HepG2 (cell line): ENCODE measurements around the gene HLA-F. TPM values are rescaled to one million over a fixed set of nuclear protein-coding genes. Genes with fewer than 3 reads are reported as not detected.

ENCODE experiments used
- ATAC-seq: fragments of 200-7000 bp; cut with Tn5 transposase; 3 replicates; pipeline ENCODE4 v1.9.1; 2020; ENCODE audit warnings: mild to moderate bottlenecking, moderate library complexity
- BruUV-seq: library from RNA; stranded (reverse); fragments of 400-500 nt; replicated peaks from 2 replicates; lab custom pipeline; 2021; lab: Mats Ljungman, UMichigan
- CTCF ChIA-PET: fragments of 300-600 bp; formaldehyde crosslinking; extraction: SDS; loops from one replicate; lab custom pipeline; 2021; ENCODE audit warnings: low total read pairs, inconsistent platforms, low intra/inter-chr PET ratio; lab: Yijun Ruan, JAX
- POLR2A ChIA-PET: fragments of 350-600 bp; sonication (Branson Sonifier 250); formaldehyde crosslinking; loops from one replicate; lab custom pipeline; 2020; ENCODE audit warnings: antibody characterized with exemption, inconsistent platforms; lab: Yijun Ruan, JAX
- DNase-seq: peaks from one replicate; pipeline ENCODE4 v3.0.0-alpha.2; 2015; ENCODE audit warnings: low spot score
- FAIRE-seq: peaks from 3 replicates; lab custom pipeline; 2011; peaks lifted over from hg19 to GRCh38; lab: Jason Lieb, UNC
- H2AFZ ChIP-seq: one replicate; pipeline ENCODE4 v1.6.1; 2011; ENCODE audit warnings: low read length, inconsistent platforms
- H3K27ac ChIP-seq: fragments of 300-600 bp; 3 replicates; pipeline ENCODE4 v1.8.0; 2011; ENCODE audit warnings: mixed run types, mild to moderate bottlenecking, mixed read lengths, low read length, inconsistent platforms; ENCODE audit not compliant: insufficient read depth; ENCODE audit errors: extremely low read length
- H3K27me3 ChIP-seq, 2 experiments: fragments of 200-600 bp in 1 of 2; 2 replicates in 1 of 2; 3 replicates in 1 of 2; pipeline versions ENCODE4 v1.6.0 to v1.8.0; 2011; ENCODE audit warnings: low read length in 2 of 2, mild to moderate bottlenecking in 2 of 2, moderate library complexity in 2 of 2, inconsistent platforms in 1 of 2; ENCODE audit not compliant: insufficient read depth in 2 of 2, control insufficient read depth in 1 of 2
- H3K36me3 ChIP-seq, 2 experiments: fragments of 200-600 bp in 1 of 2; replicated peaks in 1 of 2; 2 replicates in 1 of 2; 3 replicates in 1 of 2; pipeline versions ENCODE4 v1.5.1 to v1.8.0; 2011; ENCODE audit warnings: low read length in 2 of 2, inconsistent platforms in 1 of 2; ENCODE audit not compliant: insufficient read depth in 2 of 2, control insufficient read depth in 1 of 2
- H3K4me1 ChIP-seq: 2 replicates; pipeline ENCODE4 v1.5.1; 2012; ENCODE audit warnings: low read length, inconsistent platforms; ENCODE audit not compliant: insufficient read depth
- H3K4me2 ChIP-seq: 2 replicates; pipeline ENCODE4 v1.6.0; 2011; ENCODE audit warnings: low read depth, low read length, inconsistent platforms
- H3K4me3 ChIP-seq, 3 experiments: fragments of 200-600 bp in 1 of 3; sonication (generic), shearing (Covaris generic) in 1 of 3; replicated peaks in 1 of 3; 2 replicates each; pipeline ENCODE4 v1.5.1; 2011 to 2016; ENCODE audit warnings: low read length in 3 of 3, inconsistent platforms in 2 of 3, low read depth in 2 of 3, mild to moderate bottlenecking in 2 of 3, control low read depth in 1 of 3, mixed read lengths in 1 of 3; ENCODE audit not compliant: insufficient read depth in 1 of 3
- H3K79me2 ChIP-seq: one replicate; pipeline ENCODE4 v1.6.1; 2011; ENCODE audit warnings: low read length, inconsistent platforms; ENCODE audit not compliant: insufficient read depth
- H3K9ac ChIP-seq: 2 replicates; pipeline ENCODE4 v1.6.0; 2011; ENCODE audit warnings: mild to moderate bottlenecking, low read depth, low read length, inconsistent platforms; ENCODE audit not compliant: insufficient read depth
- H3K9me3 ChIP-seq: 2 replicates; pipeline ENCODE4 v1.5.1; 2012; ENCODE audit warnings: mild to moderate bottlenecking, low read length
- H4K20me1 ChIP-seq: 2 replicates; pipeline ENCODE4 v1.6.0; 2011; ENCODE audit warnings: inconsistent platforms, mild to moderate bottlenecking, low read length, moderate library complexity; ENCODE audit not compliant: insufficient read depth
- ARHGAP35 ChIP-seq: sonication (generic); formaldehyde crosslinking; IDR thresholded peaks from 2 replicates; pipeline ENCODE4 v1.9.0; 2022; ENCODE audit warnings: mild to moderate bottlenecking, inconsistent platforms, moderate library complexity, missing genetic modification reagents, borderline replicate concordance
- HOXA7 ChIP-seq: sonication (generic); formaldehyde crosslinking; IDR thresholded peaks from 2 replicates; pipeline ENCODE4 v1.8.1; 2022; ENCODE audit warnings: mild to moderate bottlenecking, missing genetic modification reagents, moderate library complexity
- KDM3A ChIP-seq: IDR thresholded peaks from 2 replicates; pipeline ENCODE4 v1.6.1; 2018; ENCODE audit warnings: low read depth, missing compliant biosample characterization
- KIAA2018 ChIP-seq: sonication (generic); formaldehyde crosslinking; IDR thresholded peaks from 2 replicates; pipeline ENCODE4 v1.5.0; 2020; ENCODE audit warnings: mild to moderate bottlenecking, missing genetic modification reagents, borderline replicate concordance
- SKI ChIP-seq: fragments of 450-650 bp; IDR thresholded peaks from one replicate; pipeline ENCODE4 v1.6.1; 2018; ENCODE audit warnings: mild to moderate bottlenecking; ENCODE audit not compliant: partially characterized antibody
- SRSF1 ChIP-seq: fragments of 200-400 bp; formaldehyde crosslinking; optimal IDR thresholded peaks from 2 replicates; pipeline ENCODE3; 2017; ENCODE audit warnings: mild to moderate bottlenecking, low read depth, low read length, moderate library complexity
- ZFP36L2 ChIP-seq: sonication (generic); formaldehyde crosslinking; IDR thresholded peaks from 2 replicates; pipeline ENCODE4 v1.4.0; 2020; ENCODE audit warnings: missing genetic modification reagents
- ZFP37 ChIP-seq: sonication (generic); formaldehyde crosslinking; IDR thresholded peaks from 2 replicates; pipeline ENCODE4 v1.4.0; 2020; ENCODE audit warnings: missing genetic modification reagents, borderline replicate concordance
- ZFYVE20 ChIP-seq: sonication (generic); formaldehyde crosslinking; IDR thresholded peaks from 2 replicates; pipeline ENCODE4 v1.8.0; 2023; ENCODE audit warnings: low read depth, mild to moderate bottlenecking, moderate library complexity, missing genetic modification reagents, borderline replicate concordance
- ZNF263 ChIP-seq: sonication (generic); formaldehyde crosslinking; IDR thresholded peaks from 2 replicates; pipeline ENCODE4 v1.4.0; 2020; ENCODE audit warnings: missing genetic modification reagents
- ZNF441 ChIP-seq: sonication (generic); formaldehyde crosslinking; IDR thresholded peaks from 2 replicates; pipeline ENCODE4 v1.7.0; 2021; ENCODE audit warnings: missing genetic modification reagents, borderline replicate concordance
- ZNF660 ChIP-seq: sonication (generic); formaldehyde crosslinking; IDR thresholded peaks from 2 replicates; pipeline ENCODE4 v1.5.1; 2020; ENCODE audit warnings: mild to moderate bottlenecking, low read depth, missing genetic modification reagents, borderline replicate concordance
- ZNF761 ChIP-seq: sonication (generic); formaldehyde crosslinking; conservative IDR thresholded peaks from 2 replicates; pipeline ENCODE4 v1.4.0; 2020; ENCODE audit warnings: mild to moderate bottlenecking, missing genetic modification reagents
- ZNF775 ChIP-seq: sonication (generic); formaldehyde crosslinking; IDR thresholded peaks from 2 replicates; pipeline ENCODE4 v1.4.0; 2020; ENCODE audit warnings: missing genetic modification reagents, mild to moderate bottlenecking, moderate library complexity, borderline replicate concordance
- ZNF841 ChIP-seq: sonication (generic); formaldehyde crosslinking; IDR thresholded peaks from 2 replicates; pipeline ENCODE4 v1.8.1; 2023; ENCODE audit warnings: missing genetic modification reagents, borderline replicate concordance
- WGBS: methylation state at CpG from one replicate; pipeline ENCODE4 v1.1.6; 2017; ENCODE audit warnings: low lambda C conversion rate; 5-methylcytosine and 5-hydroxymethylcytosine counted together
- in situ Hi-C: cut with HindIII; loops from 2 replicates; pipeline ENCODE4 v1.10.0; 2017; ENCODE audit warnings: low pct_unique_long_range_greater_than_20kb; ENCODE audit not compliant: extremely low pct_ligation_motif_present
- intact Hi-C: fragments of 100-400 bp; cut with micrococcal nuclease; formaldehyde crosslinking; loops from one replicate; pipeline ENCODE4 v1.10.0; 2022; ENCODE audit not compliant: unreplicated experiment
- polyA plus RNA-seq, 8 experiments: library from polyadenylated mRNA; depleted of rRNA in 3 of 8; stranded (reverse) in 7 of 8; unstranded in 1 of 8; fragments of >200 nt; fragmentation: Illumina TruSeq in 4 of 8; extraction: Trizol in 4 of 8; gene quantifications; 2 replicates each; pipeline versions ENCODE4 v1.2.1 to v1.2.3, GENCODE V29; 2011 to 2016; ENCODE audit warnings: low read depth in 4 of 8, missing spikeins in 1 of 8, mixed read lengths in 1 of 8; ENCODE audit not compliant: insufficient read depth in 1 of 8
- total RNA-seq, 5 experiments: library from RNA; depleted of rRNA; stranded (reverse); fragments of >200 nt; fragmentation: Illumina TruSeq; extraction: Trizol; gene quantifications; 2 replicates each; pipeline ENCODE4 v1.2.3, GENCODE V29; 2016; ENCODE audit warnings: low read depth in 1 of 5

Gene HLA-F
- total and polyA plus RNA-seq, 2 of the 13 experiments (the other 11 are each of a cell fraction or from before 2014, with no cell fraction given): 6.0 to 6.1 TPM

- H3K9ac ChIP-seq: no peak within 1 kb of the TSS
- BruUV-seq: no TSS peak
- H3K36me3 ChIP-seq: no peaks in the 10 kb centered on the region
- FAIRE-seq: no peak
- POLR2A ChIA-PET: no interaction called here
- intact Hi-C loops (no loop called here), in situ Hi-C loops (no loop called here)
- DNase-seq: no peak
- H3K4me2 ChIP-seq: no peak within 1 kb of the TSS
- H3K9me3 ChIP-seq: no peaks in the 10 kb centered on the region
- H3K79me2 ChIP-seq: no peaks in the 10 kb centered on the region
- H2AFZ ChIP-seq: no peak within 1 kb of the TSS
- no peaks in the 10 kb centered on the region; a peak in 1 of 5 replicates for H3K27me3 ChIP-seq
- ATAC-seq: no peak
- CTCF ChIA-PET: no interaction called here
- no peak within 1 kb of the TSS for H3K4me3 ChIP-seq
- H3K27ac ChIP-seq: no peak within 1 kb of the TSS
- TF ChIP-seq ZNF761 (CRISPR knock-in tag): no peak
- TF ChIP-seq HOXA7 (CRISPR knock-in tag): no peak
- TF ChIP-seq ZFP36L2 (CRISPR knock-in tag): no peak
- no peak for TF ChIP-seq ARHGAP35
- TF ChIP-seq ZNF441 (CRISPR knock-in tag): no peak
- no peak for TF ChIP-seq ZNF263 (CRISPR knock-in tag)
- TF ChIP-seq KDM3A (CRISPR knock-in tag): no peak
- no peak for TF ChIP-seq ZFP37 (CRISPR knock-in tag)
- TF ChIP-seq ZFYVE20 (CRISPR knock-in tag): no peak
- no peak for TF ChIP-seq SRSF1
- TF ChIP-seq KIAA2018 (CRISPR knock-in tag): no peak
- TF ChIP-seq ZNF841: no peak
- no peak for TF ChIP-seq SKI
- no peak for TF ChIP-seq ZNF775 (CRISPR knock-in tag)
- no peak for TF ChIP-seq ZNF660 (CRISPR knock-in tag)
- no peaks in the 10 kb centered on the region for H4K20me1 ChIP-seq
- no peaks in the 10 kb centered on the region for H3K4me1 ChIP-seq
- 75% methylated on average over 31 of the region's 31 CpGs for WGBS
Measured at GRCh38 chr6:29680904-29681303, 42.3 kb upstream of the HLA-F start, which contains the start of gene ZFP57. ZFP57 (minus strand) TSS chr6:29681152; CDS start chr6:29677003, 4,149 bp downstream.
